HG03378 (cell line): ENCODE measurements around the gene CHAF1A.

ENCODE experiments used
- ATAC-seq: cut with Tn5 transposase; IDR thresholded peaks from one replicate; pipeline ENCODE4 v1.9.1; 2021; ENCODE audit warnings: mild to moderate bottlenecking, moderate library complexity; ENCODE audit not compliant: unreplicated experiment

CHAF1A gene

GRCh38 chr19:4366666-4367335 is 35.6 kb upstream of the CHAF1A start:
- no peak for ATAC-seq

GRCh38 chr19:4367336-4367723 is 35.1 kb upstream of the CHAF1A start:
- ATAC-seq, result no peak

- no peak for ATAC-seq
These were observed 34.7 kb upstream of the CHAF1A start for GRCh38 chr19:4367781-4368127.

GRCh38 chr19:4368128-4368820 is 34.2 kb upstream of the CHAF1A start:
- ATAC-seq, result no peak

- peak; percentile 54 for ATAC-seq
These were observed 33.1 kb upstream of the CHAF1A start for GRCh38 chr19:4369109-4369887.

GRCh38 chr19:4369888-4370260 is 32.6 kb upstream of the CHAF1A start:
- peak; percentile 33 for ATAC-seq

- no peak for ATAC-seq
These were observed 31.9 kb upstream of the CHAF1A start for GRCh38 chr19:4370418-4371041.

- ATAC-seq, result no peak
These were observed 30.9 kb upstream of the CHAF1A start for GRCh38 chr19:4371247-4372164.

- ATAC-seq, result no peak
These were observed 30.1 kb upstream of the CHAF1A start for GRCh38 chr19:4372165-4373012.

GRCh38 chr19:4373013-4373367 is 29.4 kb upstream of the CHAF1A start:
- ATAC-seq, result no peak

- no peak for ATAC-seq
These were observed 28.6 kb upstream of the CHAF1A start for GRCh38 chr19:4373601-4374497.

GRCh38 chr19:4374498-4375163 is 27.8 kb upstream of the CHAF1A start:
- ATAC-seq, result no peak

- peak; percentile 34 for ATAC-seq
These were observed 27.0 kb upstream of the CHAF1A start for GRCh38 chr19:4375164-4376027.

GRCh38 chr19:4376028-4376670 is 26.3 kb upstream of the CHAF1A start:
- ATAC-seq, result peak; percentile 9

GRCh38 chr19:4376671-4376990 is 25.8 kb upstream of the CHAF1A start:
- ATAC-seq, result no peak

- no peak for ATAC-seq
These were observed 25.3 kb upstream of the CHAF1A start for GRCh38 chr19:4376991-4377781.
